NCI-H128 (cell line): ENCODE data around the gene HBE1.
"Not testable (repeated sequence)": the region's sequence is repeated elsewhere in the genome, so short reads cannot be mapped to it uniquely, and the experiment has no call there.

Experiments
- DNase-seq: peaks from one replicate; lab custom pipeline; 2025; ENCODE audit not compliant: unreplicated experiment; lab: John Stamatoyannopoulos, UW

The HBE1 gene

DNA sequence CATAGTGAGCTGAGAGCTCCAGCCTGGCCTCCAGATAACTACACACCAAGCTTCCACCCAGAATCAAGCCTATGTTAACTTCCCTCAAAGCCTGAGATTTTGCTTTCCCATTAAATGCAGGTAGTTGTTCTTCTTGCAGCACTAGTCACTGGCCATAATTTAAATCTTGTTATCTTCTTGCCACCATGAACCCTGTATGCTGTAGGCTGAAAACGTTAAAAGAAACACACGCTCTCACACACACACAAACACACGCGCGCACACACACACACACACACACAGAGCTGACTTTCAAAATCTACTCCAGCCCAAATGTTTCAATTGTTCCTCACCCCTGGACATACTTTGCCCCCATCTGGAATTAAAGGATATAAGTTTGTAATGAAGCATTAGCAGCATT, 16.3 kb downstream of the HBE1 start:
- DNase-seq: not testable (repeated sequence)

DNA sequence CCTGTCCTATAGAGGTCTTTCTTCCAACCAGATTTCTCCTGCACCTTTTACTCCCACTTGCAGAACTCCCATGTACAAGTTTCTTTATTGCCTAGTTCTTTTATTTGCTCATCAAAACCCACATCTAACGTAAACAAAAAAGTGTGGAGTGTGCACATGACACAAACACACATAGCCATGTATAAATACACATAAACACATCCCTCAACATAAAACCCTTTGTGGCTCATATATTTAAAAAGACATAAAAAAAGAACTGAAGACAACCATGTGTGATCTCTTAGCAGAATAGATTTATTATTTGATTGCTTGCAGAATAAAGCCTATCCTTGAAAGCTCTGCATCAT, 16.9 kb downstream of the HBE1 start:
- DNase-seq: no peak

DNA sequence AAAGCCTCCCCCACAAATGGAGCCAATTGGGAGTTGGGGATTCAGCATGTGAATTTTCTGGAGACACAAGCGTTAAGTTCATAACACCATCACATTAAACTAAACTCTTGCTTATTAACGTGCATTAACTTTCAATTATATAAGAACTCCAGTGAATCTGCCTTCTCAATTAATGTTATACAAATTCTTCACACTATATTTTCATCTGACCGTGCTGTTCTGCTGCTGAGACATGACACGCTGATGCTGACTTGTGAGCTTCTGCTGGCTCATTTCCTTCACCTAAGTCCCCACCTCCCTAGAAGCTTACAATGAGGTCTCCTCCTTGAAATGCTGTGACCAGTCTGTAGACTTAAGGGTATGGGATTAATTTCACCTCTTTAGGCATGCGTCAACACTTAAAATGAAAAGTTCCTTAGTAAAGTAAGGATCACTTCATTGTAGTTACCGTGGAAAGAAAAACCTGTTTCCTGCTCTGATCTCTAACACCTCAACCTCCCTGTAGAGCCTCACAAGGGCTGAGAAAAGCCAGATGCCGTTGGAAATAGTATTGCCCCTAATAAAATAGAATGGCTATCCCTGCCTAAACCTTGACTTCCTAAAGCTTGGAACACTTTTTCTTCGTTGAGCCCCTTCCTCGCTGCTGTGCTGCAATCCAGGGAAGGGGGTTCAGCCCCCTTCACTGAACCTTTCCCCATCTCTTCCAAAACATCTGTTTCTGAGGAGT, 17.4 kb downstream of the HBE1 start:
- DNase-seq: no peak

DNA sequence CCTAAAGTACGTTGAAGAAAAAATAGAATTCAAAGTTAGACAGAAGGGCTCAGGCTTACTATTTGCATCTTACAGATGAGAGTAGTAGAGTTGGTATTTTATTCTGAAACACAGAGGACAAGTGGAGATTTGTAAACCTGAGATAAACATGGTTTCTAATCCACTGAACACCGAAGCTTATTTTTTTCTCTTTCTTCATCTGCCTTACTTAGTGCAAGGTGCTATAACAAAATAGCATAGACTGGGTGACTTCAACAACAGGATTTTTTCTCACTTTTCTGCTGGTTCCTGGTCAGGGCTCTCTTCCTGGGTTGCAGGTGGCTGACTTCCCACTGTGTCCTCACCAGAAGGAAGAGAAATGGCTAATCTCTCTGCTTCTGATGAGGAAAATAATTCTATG, 18.0 kb downstream of the HBE1 start:
- no peak for DNase-seq

DNA sequence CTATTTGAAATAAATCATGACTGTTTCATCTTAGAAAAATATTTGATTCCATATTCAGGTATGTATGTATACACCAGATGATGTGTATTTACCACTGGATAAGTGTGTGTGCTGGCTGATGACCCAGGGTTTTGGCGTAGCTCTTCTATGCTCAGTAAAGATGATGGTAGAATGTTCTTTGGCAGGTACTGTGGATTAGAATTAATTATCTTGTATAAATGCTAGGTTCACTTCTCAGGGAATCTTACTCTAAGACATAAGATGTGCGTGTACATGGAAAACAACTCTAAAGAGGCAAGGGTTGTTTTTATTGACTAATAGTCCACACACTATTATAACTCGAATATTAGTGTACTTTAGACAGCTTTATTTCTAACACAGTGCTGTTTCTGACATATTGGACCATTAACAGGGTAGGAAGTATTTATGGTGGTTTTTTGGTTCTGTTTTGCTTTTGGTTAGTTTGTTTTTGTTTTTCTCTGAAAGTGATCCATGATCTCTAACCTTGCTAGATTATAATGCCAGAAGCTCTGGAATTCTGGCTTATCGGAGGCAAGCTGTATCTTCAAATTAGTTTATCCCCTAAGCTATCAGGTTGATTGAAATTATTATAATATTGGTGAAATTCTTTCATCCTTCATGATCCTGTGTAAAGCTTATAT, 19.1 kb downstream of the HBE1 start:
- no peak for DNase-seq

DNA sequence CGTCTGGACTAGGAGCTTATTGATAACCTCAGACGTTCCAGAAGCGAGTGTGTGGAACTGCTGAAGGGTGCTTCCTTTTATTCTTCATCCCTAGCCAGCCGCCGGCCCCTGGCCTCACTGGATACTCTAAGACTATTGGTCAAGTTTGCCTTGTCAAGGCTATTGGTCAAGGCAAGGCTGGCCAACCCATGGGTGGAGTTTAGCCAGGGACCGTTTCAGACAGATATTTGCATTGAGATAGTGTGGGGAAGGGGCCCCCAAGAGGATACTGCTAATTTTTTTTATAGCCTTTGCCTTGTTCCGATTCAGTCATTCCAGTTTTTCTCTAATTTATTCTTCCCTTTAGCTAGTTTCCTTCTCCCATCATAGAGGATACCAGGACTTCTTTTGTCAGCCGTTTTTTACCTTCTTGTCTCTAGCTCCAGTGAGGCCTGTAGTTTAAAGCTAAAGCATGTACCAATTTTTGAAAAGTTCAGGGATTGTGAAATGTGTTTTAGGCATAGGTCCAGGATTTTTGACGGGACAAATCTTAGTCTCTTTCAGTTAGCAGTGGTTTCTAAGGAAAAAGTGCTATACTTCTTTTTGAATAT, 19.8 kb downstream of the HBE1 start, which contains the start of gene HBG1:
Gene HBG1, minus strand, starts transcription at position 51 of the 590 bp plus-strand sequence. CDS start 53 bp downstream, outside the sequence.
- not testable (repeated sequence) for DNase-seq

DNA sequence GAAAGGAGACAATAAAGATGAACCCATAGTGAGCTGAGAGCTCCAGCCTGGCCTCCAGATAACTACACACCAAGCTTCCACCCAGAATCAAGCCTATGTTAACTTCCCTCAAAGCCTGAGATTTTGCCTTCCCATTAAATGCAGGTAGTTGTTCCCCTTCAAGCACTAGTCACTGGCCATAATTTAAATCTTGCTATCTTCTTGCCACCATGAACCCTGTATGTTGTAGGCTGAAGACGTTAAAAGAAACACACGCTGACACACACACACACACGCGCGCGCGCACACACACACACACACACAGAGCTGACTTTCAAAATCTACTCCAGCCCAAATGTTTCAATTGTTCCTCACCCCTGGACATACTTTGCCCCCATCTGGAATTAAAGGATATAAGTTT, 21.2 kb downstream of the HBE1 start:
- not testable (repeated sequence) for DNase-seq

DNA sequence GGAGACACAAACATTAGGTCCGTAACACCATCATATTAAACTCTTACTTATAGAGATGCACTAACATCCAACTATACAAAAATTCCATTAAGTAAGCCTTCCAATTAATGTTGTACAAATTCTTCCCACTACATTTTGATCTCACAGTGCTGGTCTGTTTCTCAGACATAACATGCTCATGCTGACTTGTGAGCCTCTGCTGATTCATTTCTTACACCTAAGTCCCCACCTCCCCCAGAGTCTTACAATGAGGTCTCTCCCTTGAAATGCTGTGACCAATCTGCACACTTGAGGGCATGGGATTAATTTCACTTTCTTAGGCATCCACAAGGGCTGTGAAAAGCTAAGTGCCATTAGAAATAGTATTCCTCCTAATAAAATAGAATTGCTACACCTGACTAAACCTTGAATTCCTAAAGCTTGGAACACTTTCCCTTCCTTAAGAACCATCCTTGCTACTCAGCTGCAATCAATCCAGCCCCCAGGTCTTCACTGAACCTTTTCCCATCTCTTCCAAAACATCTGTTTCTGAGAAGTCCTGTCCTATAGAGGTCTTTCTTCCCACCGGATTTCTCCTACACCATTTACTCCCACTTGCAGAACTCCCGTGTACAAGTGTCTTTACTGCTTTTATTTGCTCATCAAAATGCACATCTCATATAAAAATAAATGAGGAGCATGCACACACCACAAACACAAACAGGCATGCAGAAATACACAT, 22.1 kb downstream of the HBE1 start:
- no peak for DNase-seq

DNA sequence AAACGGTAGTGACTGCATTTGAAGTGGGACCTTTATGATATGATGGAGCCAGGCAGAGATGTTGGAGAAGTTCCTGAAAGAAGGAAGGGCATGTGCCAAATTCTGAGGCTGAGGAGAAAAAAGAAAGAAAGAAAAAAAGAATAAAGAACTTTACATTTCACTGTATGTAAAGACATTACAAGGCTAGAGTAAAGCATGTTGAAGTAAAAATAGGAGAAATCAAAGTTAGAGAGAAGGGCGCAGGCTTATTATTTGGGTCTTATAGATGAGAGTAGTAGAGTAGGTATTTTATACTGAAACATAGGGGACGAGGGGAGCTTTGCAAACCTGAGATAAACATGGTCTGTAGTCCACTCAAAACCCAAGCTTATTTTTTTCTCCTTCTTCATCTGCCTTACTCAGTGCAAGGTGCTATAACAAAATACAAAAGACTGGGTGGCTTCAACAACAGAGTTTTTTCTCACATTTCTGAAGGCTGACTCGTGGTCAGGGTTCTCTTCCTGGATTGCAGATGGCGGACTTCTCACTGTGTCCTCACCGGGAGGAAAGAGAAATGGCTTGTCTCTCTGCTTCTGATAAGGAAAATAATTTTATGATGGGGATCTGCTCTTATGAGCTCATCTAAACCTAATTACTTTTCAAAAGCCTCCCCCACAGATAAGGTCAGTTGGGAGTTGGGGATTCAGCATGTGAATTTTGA, 22.8 kb downstream of the HBE1 start:
- no peak for DNase-seq

DNA sequence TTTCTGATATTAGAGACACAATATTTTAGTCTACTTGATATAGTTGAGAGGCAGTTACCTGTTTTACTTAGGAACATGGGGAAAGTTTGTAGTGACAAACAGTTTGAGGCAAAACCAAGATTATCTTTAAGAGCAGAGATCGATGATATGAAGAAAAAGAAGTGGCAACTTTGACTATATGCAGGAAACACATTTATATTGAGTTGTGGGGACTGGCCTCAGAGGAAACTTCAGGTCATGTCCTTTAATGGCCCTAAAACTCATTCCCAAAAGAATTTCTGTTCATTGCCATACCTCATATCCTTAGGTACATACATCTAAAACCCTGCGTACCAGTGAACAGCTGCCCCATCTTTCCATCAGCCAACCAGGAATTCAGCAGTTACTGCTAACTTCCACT, 24.6 kb downstream of the HBE1 start:
- no peak for DNase-seq

DNA sequence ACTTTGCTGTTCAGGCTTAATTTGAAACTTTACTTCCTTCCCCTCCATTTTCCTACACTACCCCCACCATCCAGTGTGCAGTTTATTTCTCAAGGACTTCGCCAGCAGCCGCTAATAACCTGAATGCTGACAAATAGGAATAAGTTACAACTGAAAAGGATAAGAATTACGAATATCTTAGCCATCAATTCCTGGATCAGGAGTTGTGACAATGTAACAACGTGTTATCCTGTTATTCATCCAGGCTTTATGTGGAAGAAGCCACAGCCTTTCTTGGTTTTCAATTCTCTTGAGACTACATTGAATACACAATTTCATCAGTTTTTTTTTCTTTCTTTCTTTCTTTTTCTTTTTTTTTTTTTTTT, 25.9 kb downstream of the HBE1 start:
- DNase-seq: no peak

DNA sequence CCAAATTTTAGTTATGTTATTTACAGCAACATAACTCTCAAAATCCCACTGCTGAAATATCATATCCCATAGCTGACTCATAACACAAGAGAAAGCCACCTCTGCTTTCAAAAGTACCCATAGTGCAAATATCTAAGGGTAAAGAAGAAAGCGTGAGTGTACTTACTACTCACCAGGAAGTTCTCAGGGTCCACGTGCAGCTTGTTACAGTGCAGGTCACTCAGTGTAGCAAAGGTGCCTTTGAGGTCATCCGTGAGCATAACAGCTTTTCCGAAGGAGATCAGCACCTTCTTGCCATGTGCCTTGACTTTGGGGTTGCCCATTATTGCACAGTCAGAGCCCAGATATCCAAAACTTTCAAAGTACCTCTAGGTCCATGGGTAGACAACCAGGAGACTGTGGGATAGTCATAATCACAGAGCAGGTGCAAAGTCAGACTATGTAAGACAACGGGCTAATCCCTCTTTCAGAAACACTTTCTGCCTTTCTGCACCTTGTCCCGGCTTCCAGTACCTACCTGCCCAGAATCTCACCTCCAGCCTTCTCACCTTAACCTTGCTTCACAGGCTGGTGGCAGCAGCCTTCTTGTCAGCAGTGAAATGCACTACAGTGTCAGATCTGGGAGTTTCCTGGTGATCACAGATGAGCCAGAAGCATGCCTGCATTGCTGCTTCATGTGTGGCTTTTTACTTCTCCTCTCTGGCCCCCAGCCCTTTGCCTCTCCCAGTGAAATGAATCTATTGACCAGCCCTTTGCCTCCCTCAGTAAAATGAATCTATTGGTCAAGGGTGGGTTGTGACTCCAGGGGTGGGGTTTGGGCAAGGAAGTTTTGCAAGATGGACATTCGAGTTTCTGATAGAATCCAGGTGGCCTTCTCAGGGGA, 26.6 kb downstream of the HBE1 start:
- no peak for DNase-seq

DNA sequence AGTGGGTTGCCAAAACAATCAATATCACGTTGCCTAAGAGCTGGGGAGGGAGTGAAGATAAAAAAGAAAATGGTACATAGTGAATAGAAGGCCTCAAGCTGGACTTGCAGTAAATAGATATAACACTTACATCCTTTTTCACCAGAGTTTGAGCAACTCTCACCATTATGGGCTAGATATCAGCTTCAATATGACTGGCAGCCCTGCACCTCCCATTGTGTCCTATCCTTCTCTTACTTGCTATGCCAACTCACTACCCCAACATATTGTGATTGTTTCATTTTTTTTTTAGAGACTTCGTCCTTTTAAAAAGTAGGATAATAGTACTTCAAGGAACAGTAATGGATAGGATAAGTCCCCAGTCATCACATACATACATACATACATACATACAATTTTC, 27.5 kb downstream of the HBE1 start:
- no peak for DNase-seq

DNA sequence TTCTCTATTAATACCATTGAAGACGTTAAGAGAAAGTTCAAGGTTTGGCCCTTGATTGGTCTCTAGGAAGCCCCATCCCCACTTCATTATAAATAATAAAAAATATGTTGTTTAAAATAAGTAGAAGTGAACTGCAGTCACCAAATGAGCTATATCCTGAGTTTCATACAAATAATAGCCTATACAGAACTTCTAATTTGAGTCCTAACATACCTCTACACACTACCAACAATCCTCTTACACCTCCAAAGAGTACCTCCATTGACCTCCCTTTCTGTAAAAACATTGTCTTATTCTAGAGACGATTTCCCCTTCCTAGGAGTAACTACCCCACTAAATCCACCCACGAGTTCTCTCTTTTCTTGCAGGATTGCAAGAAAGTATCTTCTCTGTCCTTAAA, 28.3 kb downstream of the HBE1 start:
- no peak for DNase-seq

DNA sequence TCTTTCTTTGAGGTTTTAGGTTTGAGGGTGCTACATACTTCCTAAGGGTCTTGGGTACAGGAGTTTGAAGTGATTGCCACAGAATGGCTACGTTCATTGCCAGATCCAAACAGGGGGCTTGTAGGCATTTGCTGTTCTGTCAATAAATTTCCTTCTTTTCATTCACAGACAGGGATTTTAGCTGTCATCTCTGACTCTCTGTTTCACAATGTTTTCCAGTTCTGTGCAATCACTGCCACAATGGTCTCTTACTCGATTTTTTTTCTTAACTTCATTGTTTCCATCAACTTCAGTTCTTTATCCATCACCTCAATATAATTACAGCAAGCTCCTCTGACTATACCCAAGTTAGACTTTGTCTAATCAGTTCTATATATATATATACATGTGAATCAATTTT, 29.3 kb downstream of the HBE1 start:
- DNase-seq: no peak

DNA sequence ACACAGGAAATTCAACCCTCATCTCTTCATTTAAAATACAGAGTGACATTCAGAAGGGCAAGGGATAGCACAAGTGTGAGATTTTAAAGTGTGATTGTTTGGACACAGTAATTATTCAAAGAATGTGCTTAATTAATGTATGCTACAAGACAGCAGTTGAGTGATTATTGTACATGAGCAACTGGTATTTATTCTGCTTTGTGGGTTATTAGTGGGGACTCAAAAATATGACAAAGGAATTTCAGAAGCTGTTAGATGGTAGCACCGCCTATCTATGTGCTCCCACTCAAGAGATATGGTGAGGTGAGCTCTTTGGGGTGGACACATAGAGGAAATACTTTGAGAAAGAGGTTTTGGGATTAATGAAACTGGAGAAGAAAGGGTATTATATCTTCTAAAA, 29.7 kb downstream of the HBE1 start:
- no peak for DNase-seq

DNA sequence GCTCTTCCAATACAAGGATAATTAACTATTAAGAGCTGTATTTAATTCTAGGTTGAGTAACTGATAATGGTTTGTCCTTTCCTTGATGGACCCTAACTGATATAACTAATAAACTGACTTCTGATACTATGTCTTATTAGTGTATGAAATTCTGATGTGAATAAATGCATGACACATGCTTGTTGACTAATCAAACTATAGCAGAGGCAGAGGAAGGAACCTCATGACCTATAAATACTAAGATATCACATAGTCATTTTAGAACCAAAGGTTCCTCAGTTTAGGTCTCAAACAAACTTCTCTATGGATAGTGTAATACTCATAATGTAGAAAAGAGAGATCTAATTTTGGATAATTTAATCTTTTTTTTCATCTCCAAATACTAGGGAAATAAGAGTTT, 30.7 kb downstream of the HBE1 start:
- DNase-seq: no peak

DNA sequence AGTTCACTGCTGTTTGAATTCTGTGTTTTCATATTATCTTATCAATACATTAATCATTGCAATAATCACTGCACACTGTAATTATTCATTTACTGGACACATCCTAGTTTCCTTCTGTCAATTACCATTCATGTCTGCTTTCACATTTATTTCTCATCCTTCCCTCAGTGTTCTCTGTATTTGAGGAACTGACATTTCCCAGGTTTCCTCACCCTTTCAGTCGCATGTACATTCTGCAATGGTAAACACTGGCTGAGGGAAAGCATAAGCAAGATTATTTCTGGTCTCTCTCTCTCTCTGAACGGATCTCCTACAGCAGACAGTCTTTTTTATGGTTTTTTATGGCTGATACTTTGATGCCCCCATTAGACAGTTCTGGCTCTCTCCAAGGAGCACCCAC, 31.3 kb downstream of the HBE1 start:
- no peak for DNase-seq

DNA sequence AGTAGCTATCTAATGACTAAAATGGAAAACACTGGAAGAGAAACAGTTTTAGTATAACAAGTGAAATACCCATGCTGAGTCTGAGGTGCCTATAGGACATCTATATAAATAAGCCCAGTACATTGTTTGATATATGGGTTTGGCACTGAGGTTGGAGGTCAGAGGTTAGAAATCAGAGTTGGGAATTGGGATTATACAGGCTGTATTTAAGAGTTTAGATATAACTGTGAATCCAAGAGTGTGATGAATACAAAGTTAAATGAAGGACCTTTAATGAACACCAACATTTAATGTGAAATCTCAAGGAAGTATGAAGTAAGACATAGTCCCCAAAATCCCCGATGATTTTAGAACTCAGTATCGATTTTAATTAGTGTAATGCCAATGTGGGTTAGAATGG, 32.3 kb downstream of the HBE1 start:
- no peak for DNase-seq

DNA sequence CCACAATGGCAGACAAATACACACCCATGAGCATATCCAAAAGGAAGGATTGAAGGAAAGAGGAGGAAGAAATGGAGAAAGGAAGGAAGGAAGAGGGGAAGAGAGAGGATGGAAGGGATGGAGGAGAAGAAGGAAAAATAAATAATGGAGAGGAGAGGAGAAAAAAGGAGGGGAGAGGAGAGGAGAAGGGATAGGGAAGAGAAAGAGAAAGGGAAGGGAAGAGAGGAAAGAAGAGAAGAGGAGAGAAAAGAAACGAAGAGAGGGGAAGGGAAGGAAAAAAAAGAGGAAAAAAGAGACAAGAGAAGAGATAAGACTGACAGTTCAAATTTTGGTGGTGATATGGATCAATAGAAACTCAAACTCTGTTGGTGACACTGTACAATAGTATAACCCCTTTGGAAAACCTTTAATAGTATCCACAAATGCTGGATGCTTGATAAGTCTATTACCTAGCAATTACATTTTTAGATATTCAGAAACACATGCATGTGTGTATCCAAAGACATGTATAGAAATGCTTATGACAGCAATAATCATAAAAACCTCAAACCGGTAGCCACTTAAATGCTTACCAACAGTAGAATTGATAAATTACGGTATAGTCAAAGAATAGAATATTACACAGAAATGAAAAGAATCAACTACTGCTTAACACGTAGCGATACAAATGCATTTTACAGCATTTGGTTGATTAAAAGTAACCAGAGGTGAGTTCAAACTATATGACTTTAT, 34.2 kb downstream of the HBE1 start:
- DNase-seq: no peak
